PFSK-1 (cell line): ENCODE results near the gene DNM1.

Experiments
- POLR2AphosphoS5 ChIP-seq: IDR thresholded peaks from 2 replicates; pipeline ENCODE4 v1.6.1; 2012; ENCODE audit warnings: low read depth, mild to moderate bottlenecking, control low read depth, low read length, moderate library complexity
- TF ChIP-seq, protein P1 (sequence below), 2 experiments: IDR thresholded peaks; 2 replicates each; pipeline versions ENCODE4 v1.6.1 to v1.8.0; 2011 to 2012; ENCODE audit warnings: low read depth in 2 of 2, low read length in 2 of 2, control low read depth in 1 of 2, inconsistent platforms in 1 of 2, mild to moderate bottlenecking in 1 of 2, moderate library complexity in 1 of 2; ENCODE audit not compliant: insufficient read depth in 1 of 2

DNA sequence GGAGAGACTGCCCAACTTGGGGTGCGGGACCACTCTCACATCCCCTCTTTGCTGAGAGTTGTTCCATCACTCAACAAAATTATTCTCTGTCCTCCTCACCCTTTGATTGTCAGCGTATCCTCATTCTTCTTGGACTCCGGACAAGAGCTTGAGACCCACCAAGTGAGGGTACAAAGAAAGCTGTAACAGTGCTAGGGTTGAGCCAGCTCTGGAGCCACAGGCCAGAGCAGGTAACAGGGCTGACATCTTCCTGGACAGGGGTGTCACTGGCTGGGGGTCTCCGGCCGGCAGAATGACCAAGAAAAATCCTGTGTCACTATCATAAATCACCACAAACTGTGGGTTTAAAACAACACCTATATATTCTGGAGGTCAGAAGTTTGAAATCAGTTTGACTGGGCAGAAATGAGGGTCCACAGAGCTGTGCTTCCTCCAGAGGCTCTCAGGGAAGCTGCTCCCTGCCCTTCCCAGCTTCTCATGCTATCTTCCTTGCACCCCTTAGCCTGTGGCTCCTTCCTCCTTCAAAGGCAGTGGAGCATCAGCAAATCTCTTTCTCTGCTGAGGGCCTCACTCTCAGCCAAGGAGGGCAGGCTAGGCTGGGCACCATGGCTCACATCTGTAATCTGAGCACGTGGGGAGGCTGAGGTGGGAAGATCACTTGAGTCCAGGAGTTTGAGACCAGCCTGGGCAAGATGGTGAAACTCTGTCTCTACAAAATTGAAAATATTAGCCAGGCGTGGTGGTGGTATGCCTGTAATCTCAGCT, 47.3 kb upstream of the DNM1 start:
- no peak for TF ChIP-seq POLR2AphosphoS5
- TF ChIP-seq, protein P1, sequence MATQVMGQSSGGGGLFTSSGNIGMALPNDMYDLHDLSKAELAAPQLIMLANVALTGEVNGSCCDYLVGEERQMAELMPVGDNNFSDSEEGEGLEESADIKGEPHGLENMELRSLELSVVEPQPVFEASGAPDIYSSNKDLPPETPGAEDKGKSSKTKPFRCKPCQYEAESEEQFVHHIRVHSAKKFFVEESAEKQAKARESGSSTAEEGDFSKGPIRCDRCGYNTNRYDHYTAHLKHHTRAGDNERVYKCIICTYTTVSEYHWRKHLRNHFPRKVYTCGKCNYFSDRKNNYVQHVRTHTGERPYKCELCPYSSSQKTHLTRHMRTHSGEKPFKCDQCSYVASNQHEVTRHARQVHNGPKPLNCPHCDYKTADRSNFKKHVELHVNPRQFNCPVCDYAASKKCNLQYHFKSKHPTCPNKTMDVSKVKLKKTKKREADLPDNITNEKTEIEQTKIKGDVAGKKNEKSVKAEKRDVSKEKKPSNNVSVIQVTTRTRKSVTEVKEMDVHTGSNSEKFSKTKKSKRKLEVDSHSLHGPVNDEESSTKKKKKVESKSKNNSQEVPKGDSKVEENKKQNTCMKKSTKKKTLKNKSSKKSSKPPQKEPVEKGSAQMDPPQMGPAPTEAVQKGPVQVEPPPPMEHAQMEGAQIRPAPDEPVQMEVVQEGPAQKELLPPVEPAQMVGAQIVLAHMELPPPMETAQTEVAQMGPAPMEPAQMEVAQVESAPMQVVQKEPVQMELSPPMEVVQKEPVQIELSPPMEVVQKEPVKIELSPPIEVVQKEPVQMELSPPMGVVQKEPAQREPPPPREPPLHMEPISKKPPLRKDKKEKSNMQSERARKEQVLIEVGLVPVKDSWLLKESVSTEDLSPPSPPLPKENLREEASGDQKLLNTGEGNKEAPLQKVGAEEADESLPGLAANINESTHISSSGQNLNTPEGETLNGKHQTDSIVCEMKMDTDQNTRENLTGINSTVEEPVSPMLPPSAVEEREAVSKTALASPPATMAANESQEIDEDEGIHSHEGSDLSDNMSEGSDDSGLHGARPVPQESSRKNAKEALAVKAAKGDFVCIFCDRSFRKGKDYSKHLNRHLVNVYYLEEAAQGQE (IDR thresholded peaks at IDR 0.05; ENCODE audit: insufficient read depth in 1 of 2, low read depth in 2 of 2, low read length in 2 of 2), result no peak
